Measurements from ENCODE around the gene ZNF593OS. TPM values are rescaled to one million over a fixed set of nuclear protein-coding genes. Genes with fewer than 3 reads are reported as not detected.

The ZNF593OS gene
- total RNA-seq, 2 experiments from 2014 or later, result not detected

DNA sequence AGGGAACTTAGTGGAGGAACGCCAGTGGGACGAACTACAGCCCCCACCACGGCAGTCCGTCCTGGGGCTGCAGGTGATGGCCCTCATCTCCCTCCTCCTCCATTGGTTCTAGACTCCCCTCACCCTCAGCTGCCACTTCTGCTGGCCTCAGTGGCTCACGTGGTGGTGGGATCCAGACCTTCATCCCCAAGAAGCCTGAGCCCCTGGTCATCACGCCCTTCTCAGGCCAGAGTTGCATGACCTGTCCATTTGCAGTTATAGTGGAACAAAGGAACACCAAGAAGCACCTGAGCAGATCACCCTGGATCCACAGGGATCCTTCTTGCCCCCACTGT, 25.7 kb downstream of the ZNF593OS start:
- CTCF ChIA-PET, result interaction anchor here (1.7 to 4.4 kb wide), 6 partner anchors 17 to 88 kb away, joined by 12 to 44 read pairs (median 28); partner anchors contain the start of genes CEP85 and ZNF593

DNA sequence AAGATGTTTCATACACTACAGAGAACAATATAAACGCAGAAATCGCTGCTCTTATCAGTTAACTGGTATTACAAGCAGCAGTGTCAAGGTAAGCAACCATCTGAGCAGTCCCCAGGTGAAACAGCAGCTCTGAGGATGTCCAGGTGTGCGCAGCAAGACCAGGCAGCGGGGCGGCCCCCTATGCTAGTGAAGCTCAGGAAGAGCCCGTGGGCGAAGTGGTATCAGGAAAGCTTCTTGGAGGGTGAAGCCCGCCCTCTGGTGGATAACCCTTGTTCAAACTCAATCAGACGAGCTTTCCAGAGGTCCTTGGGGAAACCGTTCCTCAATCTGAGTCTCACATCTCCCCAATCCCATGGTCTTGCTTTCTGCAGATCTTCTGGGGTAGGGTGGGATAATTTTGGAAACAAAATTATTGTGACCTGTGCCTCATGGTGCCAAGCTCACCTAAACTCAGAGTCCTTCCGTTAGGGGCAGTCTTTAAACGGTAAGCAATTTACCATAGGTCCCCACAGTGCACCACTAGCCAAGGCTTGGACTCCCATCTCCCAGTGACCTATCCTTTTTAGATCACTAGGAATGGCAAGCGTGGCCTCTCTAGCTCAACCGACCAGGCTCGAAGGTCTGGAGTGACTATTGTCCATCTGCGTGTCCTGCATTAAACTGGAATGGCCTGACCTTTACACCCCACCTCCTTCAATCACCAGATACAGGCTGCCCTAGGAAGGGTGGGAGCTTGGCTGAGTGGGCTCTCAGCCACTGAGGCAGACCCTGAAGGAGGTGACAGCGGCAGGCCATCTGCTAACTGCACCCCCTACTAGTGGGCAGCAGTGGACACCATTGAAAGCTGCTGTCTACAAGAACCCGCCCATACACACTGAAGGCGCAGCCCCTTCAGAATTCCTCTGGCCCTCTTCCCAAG, 26.3 kb downstream of the ZNF593OS start:
- DNase-seq (peak; percentile 54 to 91 (median 74)), ATAC-seq (ENCODE audit: poor library complexity) (peak; percentile 97)
- no peak overlapping the region for H3K27ac Mint-ChIP-seq
- Histone ChIP-seq H3K4me1 (ENCODE audit: insufficient read depth, low read length) (peaks cover 9% of the 10 kb centered on the region), H3K4me3 (ENCODE audit: low read length) (no peak overlapping the region), H3K36me3 (ENCODE audit: insufficient read depth, low read length) (no peaks in the 10 kb centered on the region), H3K9me3 (ENCODE audit: control insufficient read depth in 1 of 2, insufficient read depth in 1 of 2, low read length in 2 of 2) (no peaks in the 10 kb centered on the region), H3K27ac (ENCODE audit: low read depth in 1 of 2, low read length in 2 of 2) (no peak overlapping the region), H3K27me3 (ENCODE audit: control insufficient read depth in 1 of 2, insufficient read depth in 2 of 2, low read length in 2 of 2) (no peaks in the 10 kb centered on the region)
- ChIA-PET CTCF (interaction anchor here (0.5 to 4.4 kb wide), 16 partner anchors 9 to 109 kb away, joined by 3 to 44 read pairs (median 12); partner anchors contain the start of genes CEP85, PDIK1L and ZNF593), POLR2A (interaction anchor here (0.8 to 3.0 kb wide), 11 partner anchors 19 to 250 kb away, joined by 3 to 38 read pairs (median 5); partner anchors contain the start of genes CEP85, PDIK1L and ZNF593)
- intact Hi-C loops (cut with DNase I, micrococcal nuclease), result loop anchor here (1.0 kb wide), 3 partner anchors 19 to 109 kb away; no protein-coding TSS in a partner anchor
- H3K27me3 Mint-ChIP-seq, result no peaks in the 10 kb centered on the region
- TF ChIP-seq, protein P1, sequence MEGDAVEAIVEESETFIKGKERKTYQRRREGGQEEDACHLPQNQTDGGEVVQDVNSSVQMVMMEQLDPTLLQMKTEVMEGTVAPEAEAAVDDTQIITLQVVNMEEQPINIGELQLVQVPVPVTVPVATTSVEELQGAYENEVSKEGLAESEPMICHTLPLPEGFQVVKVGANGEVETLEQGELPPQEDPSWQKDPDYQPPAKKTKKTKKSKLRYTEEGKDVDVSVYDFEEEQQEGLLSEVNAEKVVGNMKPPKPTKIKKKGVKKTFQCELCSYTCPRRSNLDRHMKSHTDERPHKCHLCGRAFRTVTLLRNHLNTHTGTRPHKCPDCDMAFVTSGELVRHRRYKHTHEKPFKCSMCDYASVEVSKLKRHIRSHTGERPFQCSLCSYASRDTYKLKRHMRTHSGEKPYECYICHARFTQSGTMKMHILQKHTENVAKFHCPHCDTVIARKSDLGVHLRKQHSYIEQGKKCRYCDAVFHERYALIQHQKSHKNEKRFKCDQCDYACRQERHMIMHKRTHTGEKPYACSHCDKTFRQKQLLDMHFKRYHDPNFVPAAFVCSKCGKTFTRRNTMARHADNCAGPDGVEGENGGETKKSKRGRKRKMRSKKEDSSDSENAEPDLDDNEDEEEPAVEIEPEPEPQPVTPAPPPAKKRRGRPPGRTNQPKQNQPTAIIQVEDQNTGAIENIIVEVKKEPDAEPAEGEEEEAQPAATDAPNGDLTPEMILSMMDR (IDR thresholded peaks at IDR 0.05), result peak; percentile 86
- peaks cover 6% of the 10 kb centered on the region for H3K4me1 Mint-ChIP-seq (ENCODE audit: low read depth)
- H3K36me3 Mint-ChIP-seq (ENCODE audit: low read depth), result no peaks in the 10 kb centered on the region
- no peak overlapping the region for H3K4me3 Mint-ChIP-seq
- H3K9me3 Mint-ChIP-seq, result no peaks in the 10 kb centered on the region

More for the DNA sequence above, 25.7 kb downstream of the ZNF593OS start:
- H3K9me3 Mint-ChIP-seq, result no peaks in the 10 kb centered on the region
- Histone ChIP-seq H3K9me3 (ENCODE audit: control insufficient read depth in 1 of 2, insufficient read depth in 1 of 2, low read length in 2 of 2) (no peaks in the 10 kb centered on the region), H3K36me3 (ENCODE audit: insufficient read depth, low read length) (no peaks in the 10 kb centered on the region), H3K27ac (ENCODE audit: low read depth in 1 of 2, low read length in 2 of 2) (no peak overlapping the region), H3K4me1 (ENCODE audit: insufficient read depth, low read length) (peaks cover 9% of the 10 kb centered on the region), H3K4me3 (ENCODE audit: low read length) (no peak overlapping the region), H3K27me3 (ENCODE audit: control insufficient read depth in 1 of 2, insufficient read depth in 2 of 2, low read length in 2 of 2) (no peaks in the 10 kb centered on the region)
- H3K36me3 Mint-ChIP-seq (ENCODE audit: low read depth), result no peaks in the 10 kb centered on the region
- POLR2A ChIA-PET, result interaction anchor here (0.8 to 3.0 kb wide), 6 partner anchors 19 to 251 kb away, joined by 3 to 38 read pairs (median 12); partner anchors contain the start of genes PDIK1L and ZNF593
- intact Hi-C loops (cut with DNase I, micrococcal nuclease), result loop anchor here (1.0 kb wide), 3 partner anchors 20 to 110 kb away; no protein-coding TSS in a partner anchor
- TF ChIP-seq, protein P1 (IDR thresholded peaks at IDR 0.05), result no peak
- H3K27ac Mint-ChIP-seq, result no peak overlapping the region
- peaks cover 6% of the 10 kb centered on the region for H3K4me1 Mint-ChIP-seq (ENCODE audit: low read depth)
- no peak overlapping the region for H3K4me3 Mint-ChIP-seq
- DNase-seq, result no peak
- no peaks in the 10 kb centered on the region for H3K27me3 Mint-ChIP-seq
- ATAC-seq (ENCODE audit: poor library complexity), result no peak

DNA sequence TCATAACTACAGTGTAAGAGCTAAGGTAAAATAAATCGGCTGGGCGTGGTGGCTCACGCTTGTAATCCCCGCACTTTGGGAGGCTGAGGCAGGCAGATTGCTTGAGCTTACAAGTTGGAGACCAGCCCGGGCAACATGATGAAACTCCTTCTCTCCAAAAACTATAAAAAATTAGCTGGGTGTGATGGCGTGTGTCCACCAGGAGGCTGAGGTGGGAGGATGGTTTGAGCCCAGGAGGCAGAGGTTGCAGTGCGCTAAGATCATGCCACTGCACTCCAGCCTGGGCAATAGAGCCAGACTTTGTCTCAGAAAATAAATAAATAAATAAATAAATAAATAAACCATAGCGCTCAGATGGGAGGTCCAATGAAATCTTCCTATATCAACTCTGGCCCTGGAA, 29.5 kb downstream of the ZNF593OS start:
- ATAC-seq (ENCODE audit: poor library complexity), result no peak
- H3K9me3 Mint-ChIP-seq, result no peaks in the 10 kb centered on the region
- no peak overlapping the region for H3K27ac Mint-ChIP-seq
- peaks cover 12% of the 10 kb centered on the region for H3K4me1 ChIP-seq (ENCODE audit: insufficient read depth, low read length)
- H3K4me3 Mint-ChIP-seq, result no peak overlapping the region
- H3K27me3 ChIP-seq (ENCODE audit: control insufficient read depth in 1 of 2, insufficient read depth in 2 of 2, low read length in 2 of 2), result no peaks in the 10 kb centered on the region
- intact Hi-C loops (cut with DNase I, micrococcal nuclease), result loop anchor here in 1 of 2 experiments (2.0 kb wide), 1 partner anchor 13 kb away; no protein-coding TSS in a partner anchor
- H3K36me3 ChIP-seq (ENCODE audit: insufficient read depth, low read length), result no peaks in the 10 kb centered on the region
- CTCF ChIA-PET, result interaction anchor here (0.6 to 1.8 kb wide), 5 partner anchors 15 to 275 kb away, joined by 3 to 4 read pairs (median 3); no protein-coding TSS in a partner anchor
- TF ChIP-seq, protein P1 (IDR thresholded peaks at IDR 0.05), result no peak
- DNase-seq, result no peak
- no peak overlapping the region for H3K4me3 ChIP-seq (ENCODE audit: low read length)
- H3K27me3 Mint-ChIP-seq, result no peaks in the 10 kb centered on the region
- no peaks in the 10 kb centered on the region for H3K36me3 Mint-ChIP-seq (ENCODE audit: low read depth)
- H3K4me1 Mint-ChIP-seq (ENCODE audit: low read depth), result peaks cover 20% of the 10 kb centered on the region
- no peak overlapping the region for H3K27ac ChIP-seq (ENCODE audit: low read depth in 1 of 2, low read length in 2 of 2)
- POLR2A ChIA-PET, result interaction anchor here (0.9 to 1.3 kb wide), 2 partner anchors 12 to 16 kb away, joined by 3 to 11 read pairs; no protein-coding TSS in a partner anchor
- H3K9me3 ChIP-seq (ENCODE audit: control insufficient read depth in 1 of 2, insufficient read depth in 1 of 2, low read length in 2 of 2), result no peaks in the 10 kb centered on the region
